Measurements from ENCODE around the gene PDE5A. TPM values are rescaled to one million over a fixed set of nuclear protein-coding genes. Genes with fewer than 3 reads are reported as not detected.

Gene PDE5A
- polyA plus RNA-seq, 1 of the 3 experiments (the other 2 are of a cell fraction): 6.4 TPM

GRCh38 chr4:119604266-119604665 is 24.3 kb downstream of the PDE5A start (continued):
- TF ChIP-seq ZBTB33 (IDR thresholded peaks at IDR 0.05; ENCODE audit: borderline replicate concordance, low read depth) (no peak), TCF12 (IDR thresholded peaks at IDR 0.05) (no peak)

GRCh38 chr4:119602366-119602765 is 26.2 kb downstream of the PDE5A start:
- DNase-seq: no peak
- H3K27me3 ChIP-seq (ENCODE audit: insufficient read depth): no peaks in the 10 kb centered on the region
- POLR2A ChIA-PET: no interaction called here
- peaks cover 0 to 13% of the 10 kb centered on the region in 2 experiments for H3K36me3 ChIP-seq (replicated peaks in 1 of 2; ENCODE audit: control insufficient read depth in 1 of 2, insufficient read depth in 2 of 2, low read length in 1 of 2)
- H3K4me3 ChIP-seq (ENCODE audit: low read depth in 2 of 2, low read length in 1 of 2): no peak overlapping the region
- 68% methylated on average over 1 of the region's 1 CpG for WGBS (ENCODE audit: low lambda C conversion rate)
- no peaks in the 10 kb centered on the region for H3K79me2 ChIP-seq (ENCODE audit: insufficient read depth)
- H3K9ac ChIP-seq: no peak overlapping the region
- CTCF ChIA-PET: no interaction called here
- H3K9me2 ChIP-seq: no peaks in the 10 kb centered on the region
- no peaks in the 10 kb centered on the region for H3F3A ChIP-seq (replicated peaks; ENCODE audit: insufficient read depth)
- H3K27ac ChIP-seq (ENCODE audit: low read depth in 2 of 2, low read length in 1 of 2): no peak overlapping the region
- no peak overlapping the region for H3K4me2 ChIP-seq
- H3K4me1 ChIP-seq (ENCODE audit: control insufficient read depth in 1 of 2, insufficient read depth in 2 of 2, low read depth in 1 of 2, low read length in 1 of 2): no peaks in the 10 kb centered on the region; a peak in 1 of 4 replicates
- H4K20me1 ChIP-seq (ENCODE audit: insufficient read depth): no peaks in the 10 kb centered on the region
- TF ChIP-seq CTCF (IDR thresholded peaks at IDR 0.05): no peak
- TF ChIP-seq EP300 (IDR thresholded peaks at IDR 0.05; ENCODE audit: borderline replicate concordance in 1 of 2, low read depth in 1 of 2, low read length in 1 of 2): no peak
- no peak for TF ChIP-seq CHD2 (IDR thresholded peaks at IDR 0.05; ENCODE audit: low read length, partially characterized antibody)
- H3K9me3 ChIP-seq: no peaks in the 10 kb centered on the region; the same call in 1 of the 2 replicates
- no peak overlapping the region for H2AFZ ChIP-seq (ENCODE audit: low read depth)

GRCh38 chr4:119598521-119598920 is 30.1 kb downstream of the PDE5A start:
- POLR2A ChIA-PET: no interaction called here
- no peak overlapping the region for H2AFZ ChIP-seq (ENCODE audit: low read depth)
- H3K4me3 ChIP-seq (ENCODE audit: low read depth in 2 of 2, low read length in 1 of 2): no peak overlapping the region
- no peaks in the 10 kb centered on the region for H3F3A ChIP-seq (replicated peaks; ENCODE audit: insufficient read depth)
- no peaks in the 10 kb centered on the region; a peak in 1 of 4 replicates for H3K4me1 ChIP-seq (ENCODE audit: control insufficient read depth in 1 of 2, insufficient read depth in 2 of 2, low read depth in 1 of 2, low read length in 1 of 2)
- H3K27ac ChIP-seq (ENCODE audit: low read depth in 2 of 2, low read length in 1 of 2): no peak overlapping the region
- TF ChIP-seq ZBTB33 (IDR thresholded peaks at IDR 0.05; ENCODE audit: borderline replicate concordance, low read depth): no peak
- TF ChIP-seq JUND (IDR thresholded peaks at IDR 0.05): no peak
- no peak for TF ChIP-seq EZH2phosphoT487 (IDR thresholded peaks at IDR 0.05; ENCODE audit: borderline replicate concordance, low read depth)
- TF ChIP-seq NFIC (IDR thresholded peaks at IDR 0.05; ENCODE audit: borderline replicate concordance): no peak
- no peak for TF ChIP-seq USF1 (IDR thresholded peaks at IDR 0.05; ENCODE audit: borderline replicate concordance, low read depth)
- TF ChIP-seq SIN3A (IDR thresholded peaks at IDR 0.05; ENCODE audit: borderline replicate concordance, low read depth, low read length): no peak
- TF ChIP-seq NRF1 (IDR thresholded peaks at IDR 0.05; ENCODE audit: low read depth, low read length): no peak
- TF ChIP-seq TCF12 (IDR thresholded peaks at IDR 0.05): no peak
- TF ChIP-seq GATA2 (CRISPR knock-in tag; IDR thresholded peaks at IDR 0.05): no peak
- H3K36me3 ChIP-seq (replicated peaks in 1 of 2; ENCODE audit: control insufficient read depth in 1 of 2, insufficient read depth in 2 of 2, low read length in 1 of 2): peaks cover 10 to 14% of the 10 kb centered on the region in 2 experiments
- 84% methylated on average over 2 of the region's 2 CpGs for WGBS (ENCODE audit: low lambda C conversion rate)
- H3K79me2 ChIP-seq (ENCODE audit: insufficient read depth): no peaks in the 10 kb centered on the region
- H3K27me3 ChIP-seq (ENCODE audit: insufficient read depth): no peaks in the 10 kb centered on the region
- DNase-seq: no peak
- CTCF ChIA-PET: no interaction called here
- H3K9me3 ChIP-seq: no peaks in the 10 kb centered on the region; the same call in 1 of the 2 replicates
- no peaks in the 10 kb centered on the region for H3K9me2 ChIP-seq
- no peaks in the 10 kb centered on the region for H4K20me1 ChIP-seq (ENCODE audit: insufficient read depth)
- no peak overlapping the region for H3K4me2 ChIP-seq
- H3K9ac ChIP-seq: no peak overlapping the region

All from SK-N-SH (cell line).